ENCODE data around the gene RAPGEF1. TPM values are rescaled to one million over a fixed set of nuclear protein-coding genes. Genes with fewer than 3 reads are reported as not detected.

RAPGEF1 gene
- total RNA-seq, 4 donors from 2014 or later, result 13.1 to 73.7 (median 26.2) TPM

DNA sequence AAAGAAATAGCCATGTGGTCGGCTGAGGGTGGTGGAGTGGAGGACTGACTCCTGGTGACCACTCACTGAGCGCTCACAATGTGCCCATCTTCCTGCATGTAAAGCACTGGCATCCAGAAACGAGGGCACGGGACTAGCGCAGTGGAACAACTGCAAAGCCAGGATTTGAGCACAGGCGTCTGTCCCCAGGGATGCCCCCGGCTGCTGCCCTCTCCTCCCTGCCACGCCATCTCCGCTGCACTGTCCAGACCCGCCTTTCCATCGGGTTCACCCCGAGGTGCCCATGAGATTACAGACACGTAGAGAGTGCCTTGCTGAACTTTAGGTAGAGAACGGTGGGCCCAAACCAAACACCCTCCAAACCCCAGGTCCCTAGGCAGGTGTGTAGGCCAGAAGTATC lies 149.9 kb downstream of the RAPGEF1 start:
- intact Hi-C loops (cut with DNase I; ENCODE audit: low total_unique reads), result loop anchor here (2.0 kb wide), 1 partner anchor 151 kb away; the partner anchor contains the start of gene RAPGEF1
- no peaks in the 10 kb centered on the region for H3K36me3 ChIP-seq

DNA sequence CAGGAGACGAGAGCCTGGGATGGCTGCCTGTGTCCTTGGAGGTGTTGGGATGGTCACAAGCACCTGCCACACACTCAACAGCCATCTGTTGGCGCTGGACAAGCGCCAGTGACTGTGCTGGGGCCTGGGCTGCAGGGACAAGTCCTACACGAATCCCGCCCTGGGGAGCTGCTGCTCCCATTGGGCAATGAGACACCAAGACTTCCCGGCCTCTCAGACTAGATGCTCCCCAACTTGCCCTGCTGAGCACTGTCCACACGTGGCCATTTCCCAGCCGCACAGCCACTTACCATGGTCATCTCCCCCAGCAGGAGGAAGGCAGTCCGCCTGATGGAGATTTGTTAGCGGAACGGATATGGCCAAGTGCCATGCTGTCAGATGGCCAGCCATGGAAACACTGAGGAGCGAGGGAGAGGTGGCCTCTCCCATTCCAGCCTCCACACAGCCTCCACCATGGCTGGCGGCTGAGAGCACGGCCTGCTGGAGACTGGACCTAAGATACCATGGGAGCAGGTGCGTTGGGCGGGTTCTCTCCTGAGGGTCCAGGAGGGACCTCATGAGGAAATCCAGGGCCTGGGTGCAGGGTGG lies 150.7 kb downstream of the RAPGEF1 start:
- intact Hi-C loops (cut with DNase I; ENCODE audit: low total_unique reads), result no loop called here
- H3K36me3 ChIP-seq, result no peaks in the 10 kb centered on the region

More for the DNA sequence above, 149.9 kb downstream of the RAPGEF1 start:
- H3K9me3 ChIP-seq, result no peaks in the 10 kb centered on the region
- H3K4me1 ChIP-seq, result no peaks in the 10 kb centered on the region
- no peaks in the 10 kb centered on the region for H3K27me3 ChIP-seq
- H3K27ac ChIP-seq, result no peak overlapping the region
- TF ChIP-seq POLR2A (IDR thresholded peaks at IDR 0.05), result no peak
- TF ChIP-seq, protein P1, sequence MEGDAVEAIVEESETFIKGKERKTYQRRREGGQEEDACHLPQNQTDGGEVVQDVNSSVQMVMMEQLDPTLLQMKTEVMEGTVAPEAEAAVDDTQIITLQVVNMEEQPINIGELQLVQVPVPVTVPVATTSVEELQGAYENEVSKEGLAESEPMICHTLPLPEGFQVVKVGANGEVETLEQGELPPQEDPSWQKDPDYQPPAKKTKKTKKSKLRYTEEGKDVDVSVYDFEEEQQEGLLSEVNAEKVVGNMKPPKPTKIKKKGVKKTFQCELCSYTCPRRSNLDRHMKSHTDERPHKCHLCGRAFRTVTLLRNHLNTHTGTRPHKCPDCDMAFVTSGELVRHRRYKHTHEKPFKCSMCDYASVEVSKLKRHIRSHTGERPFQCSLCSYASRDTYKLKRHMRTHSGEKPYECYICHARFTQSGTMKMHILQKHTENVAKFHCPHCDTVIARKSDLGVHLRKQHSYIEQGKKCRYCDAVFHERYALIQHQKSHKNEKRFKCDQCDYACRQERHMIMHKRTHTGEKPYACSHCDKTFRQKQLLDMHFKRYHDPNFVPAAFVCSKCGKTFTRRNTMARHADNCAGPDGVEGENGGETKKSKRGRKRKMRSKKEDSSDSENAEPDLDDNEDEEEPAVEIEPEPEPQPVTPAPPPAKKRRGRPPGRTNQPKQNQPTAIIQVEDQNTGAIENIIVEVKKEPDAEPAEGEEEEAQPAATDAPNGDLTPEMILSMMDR (IDR thresholded peaks at IDR 0.05), result no peak
- DNase-seq, result peak in 1 of 2 donors; percentile 9
- no peak overlapping the region for H3K4me3 ChIP-seq

DNA sequence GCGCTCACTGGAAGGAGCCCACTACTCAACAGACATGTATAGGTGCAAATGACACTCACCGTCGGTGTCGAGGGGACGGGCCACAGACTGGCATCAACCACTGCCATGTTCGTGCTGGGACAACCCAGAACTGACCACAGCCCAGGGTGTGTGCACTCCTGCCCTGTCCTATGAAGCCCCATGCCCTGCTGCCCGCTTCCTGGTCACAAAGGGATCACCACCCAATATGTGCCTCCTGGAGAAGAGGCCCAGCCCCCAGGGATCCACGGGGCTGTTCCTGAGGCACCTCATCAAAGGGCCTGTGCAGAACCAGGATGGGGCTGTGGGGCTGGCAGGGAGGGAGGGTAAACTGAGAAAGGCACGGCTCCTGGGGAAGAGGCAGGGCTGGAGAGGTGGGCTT lies 151.5 kb downstream of the RAPGEF1 start:
- no peak for TF ChIP-seq POLR2A (IDR thresholded peaks at IDR 0.05)
- TF ChIP-seq, protein P1 (IDR thresholded peaks at IDR 0.05), result no peak
- Histone ChIP-seq H3K4me3 (no peak overlapping the region), H3K4me1 (no peaks in the 10 kb centered on the region), H3K27me3 (no peaks in the 10 kb centered on the region), H3K36me3 (no peaks in the 10 kb centered on the region), H3K9me3 (no peaks in the 10 kb centered on the region), H3K27ac (no peak overlapping the region)
- peak in 1 of 2 donors; percentile 9 for DNase-seq
- intact Hi-C loops (cut with DNase I; ENCODE audit: low total_unique reads), result no loop called here

More for the DNA sequence above, 150.7 kb downstream of the RAPGEF1 start:
- Histone ChIP-seq H3K4me3 (no peak overlapping the region), H3K9me3 (no peaks in the 10 kb centered on the region), H3K4me1 (no peaks in the 10 kb centered on the region), H3K27me3 (no peaks in the 10 kb centered on the region), H3K27ac (no peak overlapping the region)
- no peak for TF ChIP-seq POLR2A (IDR thresholded peaks at IDR 0.05)
- TF ChIP-seq, protein P1 (IDR thresholded peaks at IDR 0.05), result no peak
- DNase-seq, result peak in 1 of 2 donors; percentile 15

DNA sequence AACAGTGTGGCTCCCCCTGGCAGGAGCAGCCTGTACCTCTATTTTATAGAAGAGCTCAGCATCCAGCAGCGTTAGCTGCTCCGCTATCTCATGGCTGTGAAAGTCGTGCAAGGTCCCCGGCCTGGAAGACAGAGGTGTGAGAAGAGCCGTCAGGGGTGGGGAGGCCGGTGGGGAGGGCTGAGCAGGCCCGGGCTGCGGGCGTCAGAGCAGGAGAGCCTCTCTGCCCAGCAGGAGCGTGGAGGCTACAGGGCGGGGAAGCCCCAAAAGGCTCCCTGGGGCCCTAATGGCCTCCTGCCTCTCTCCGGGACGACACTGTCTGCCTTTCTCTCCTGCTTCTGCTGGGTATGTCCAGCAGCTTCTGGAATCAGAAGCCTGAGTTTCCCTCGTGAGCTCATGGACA lies 152.0 kb downstream of the RAPGEF1 start:
- Histone ChIP-seq H3K4me3 (no peak overlapping the region), H3K27ac (no peak overlapping the region), H3K36me3 (no peaks in the 10 kb centered on the region), H3K4me1 (no peaks in the 10 kb centered on the region), H3K27me3 (no peaks in the 10 kb centered on the region), H3K9me3 (no peaks in the 10 kb centered on the region)
- DNase-seq, result no peak
- intact Hi-C loops (cut with DNase I; ENCODE audit: low total_unique reads), result no loop called here
- TF ChIP-seq POLR2A (IDR thresholded peaks at IDR 0.05), result no peak
- TF ChIP-seq, protein P1 (IDR thresholded peaks at IDR 0.05), result no peak

DNA sequence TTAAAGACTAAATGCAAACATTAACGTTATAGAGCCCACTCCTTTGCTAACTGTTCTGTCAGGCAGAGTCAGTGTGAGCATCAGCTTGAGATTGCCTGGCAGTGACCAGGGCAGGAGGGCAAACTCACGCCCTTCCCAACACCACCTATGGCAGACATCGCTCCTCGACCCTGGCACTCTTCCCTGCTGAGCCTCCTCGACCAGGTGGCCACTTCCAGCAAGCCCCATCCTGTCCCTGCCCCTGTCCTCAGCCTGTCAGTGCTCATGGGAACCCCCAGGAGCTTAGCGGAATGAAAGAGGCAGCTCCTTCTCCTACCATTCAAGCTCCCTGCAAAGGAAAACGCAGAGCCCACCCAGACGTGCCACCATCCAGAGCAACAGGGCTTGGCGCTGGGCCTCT lies 152.5 kb downstream of the RAPGEF1 start:
- H3K27me3 ChIP-seq, result no peaks in the 10 kb centered on the region
- no peaks in the 10 kb centered on the region for H3K4me1 ChIP-seq
- DNase-seq, result peak in 1 of 2 donors; percentile 9
- no peak overlapping the region for H3K27ac ChIP-seq
- TF ChIP-seq POLR2A (IDR thresholded peaks at IDR 0.05), result no peak
- TF ChIP-seq, protein P1 (IDR thresholded peaks at IDR 0.05), result no peak
- no peaks in the 10 kb centered on the region for H3K9me3 ChIP-seq
- H3K4me3 ChIP-seq, result no peak overlapping the region
- intact Hi-C loops (cut with DNase I; ENCODE audit: low total_unique reads), result no loop called here
- H3K36me3 ChIP-seq, result no peaks in the 10 kb centered on the region

Data from uterus (tissue), 4 donors.